K562 (cell line): ENCODE measurements around the gene ZKSCAN4. TPM values are rescaled to one million over a fixed set of nuclear protein-coding genes. Genes with fewer than 3 reads are reported as not detected.

Source experiments
- ARHGAP35 ChIP-seq: fragments of 450-650 bp; IDR thresholded peaks from 2 replicates; pipeline ENCODE4 v1.6.1; 2018; ENCODE audit not compliant: partially characterized antibody
- BRD9 ChIP-seq: fragments of 450-650 bp; IDR thresholded peaks from 2 replicates; pipeline ENCODE4 v1.6.1; 2018; ENCODE audit warnings: low read depth; ENCODE audit not compliant: partially characterized antibody
- EZH2 ChIP-seq: IDR thresholded peaks from 2 replicates; pipeline ENCODE4 v1.6.1; 2012; ENCODE audit warnings: low read depth, mild to moderate bottlenecking, inconsistent platforms, low read length, borderline replicate concordance
- FOXP1 ChIP-seq: sonication (generic); formaldehyde crosslinking; IDR thresholded peaks from 2 replicates; pipeline ENCODE4 v1.8.0; 2022; ENCODE audit warnings: mild to moderate bottlenecking, missing genetic modification reagents
- HNRNPL ChIP-seq: fragments of 200-400 bp; formaldehyde crosslinking; IDR thresholded peaks from 2 replicates; pipeline ENCODE4 v1.6.1; 2017; ENCODE audit warnings: low read depth, mild to moderate bottlenecking, low read length
- KLF6 ChIP-seq: fragments of 250-450 bp; sonication (Bioruptor Pico); IDR thresholded peaks from 2 replicates; pipeline ENCODE4 v1.4.0; 2020; ENCODE audit warnings: mild to moderate bottlenecking, moderate library complexity, borderline replicate concordance
- LEF1 ChIP-seq: fragments of 450-650 bp; IDR thresholded peaks from 2 replicates; pipeline ENCODE4 v1.6.1; 2016; ENCODE audit warnings: mild to moderate bottlenecking
- MCM5 ChIP-seq: fragments of 450-650 bp; IDR thresholded peaks from 2 replicates; pipeline ENCODE4 v1.6.1; 2016; ENCODE audit warnings: low read depth
- MGA ChIP-seq: fragments of 450-650 bp; IDR thresholded peaks from 2 replicates; pipeline ENCODE4 v1.6.1; 2016; ENCODE audit warnings: mild to moderate bottlenecking, moderate library complexity
- NCOA6 ChIP-seq: fragments of 450-650 bp; IDR thresholded peaks from 2 replicates; pipeline ENCODE4 v1.6.1; 2017; ENCODE audit warnings: mild to moderate bottlenecking
- NR2F6 ChIP-seq: fragments of 450-650 bp; formaldehyde crosslinking; IDR thresholded peaks from 2 replicates; pipeline ENCODE4 v1.4.0; 2020; ENCODE audit warnings: mild to moderate bottlenecking
- POLR2AphosphoS2 ChIP-seq: IDR thresholded peaks from 2 replicates; pipeline ENCODE4 v1.6.1; 2012; ENCODE audit warnings: low read length, improper control_type of control experiment
- RCOR1 ChIP-seq, 2 experiments: IDR thresholded peaks; 2 replicates each; pipeline ENCODE4 v1.6.1; 2012; ENCODE audit warnings: low read depth in 2 of 2, low read length in 2 of 2, borderline replicate concordance in 1 of 2, improper control_type of control experiment in 1 of 2
- TARDBP ChIP-seq: fragments of 450-650 bp; IDR thresholded peaks from 2 replicates; pipeline ENCODE4 v1.6.1; 2016
- ZBTB43 ChIP-seq: sonication (generic); formaldehyde crosslinking; IDR thresholded peaks from 2 replicates; pipeline ENCODE4 v1.8.0; 2023; ENCODE audit warnings: mild to moderate bottlenecking, missing genetic modification reagents
- ZNF184 ChIP-seq: sonication (generic); formaldehyde crosslinking; IDR thresholded peaks from 2 replicates; pipeline ENCODE4 v1.5.0; 2020; ENCODE audit warnings: missing genetic modification reagents
- ZSCAN32 ChIP-seq: fragments of 450-650 bp; formaldehyde crosslinking; IDR thresholded peaks from 2 replicates; pipeline ENCODE4 v1.4.0; 2020; ENCODE audit warnings: mild to moderate bottlenecking, moderate library complexity
- polyA plus RNA-seq, 8 experiments: library from polyadenylated mRNA; depleted of rRNA in 4 of 8; stranded (reverse) in 5 of 8; unstranded in 3 of 8; fragments of >200 nt; fragmentation: Nextera tagmentation in 2 of 8; fragmentation: Illumina TruSeq in 1 of 8; extraction: Ambion mirVana in 2 of 8; extraction: Trizol in 1 of 8; gene quantifications; 2 replicates each; pipeline versions ENCODE4 v1.2.1 to v1.2.3, GENCODE V29; 2011 to 2014; ENCODE audit warnings: inconsistent platforms in 1 of 8, missing spikeins in 1 of 8
- total RNA-seq, 7 experiments: library from RNA; depleted of rRNA in 6 of 7; stranded (reverse); fragments of >200 nt in 6 of 7; fragmentation: Illumina TruSeq in 2 of 7; extraction: Trizol in 2 of 7; gene quantifications; 2 replicates each; pipeline versions ENCODE4 v1.2.1 to v1.2.3, GENCODE V29; 2011 to 2021; ENCODE audit warnings: low replicate concordance in 1 of 7

Gene ZKSCAN4
- total and polyA plus RNA-seq, 9 of the 15 experiments (the other 6 are each of a cell fraction or from before 2014, with no cell fraction given), result 1.2 to 5.3 (median 4.7) TPM

GRCh38 chr6:28220257-28221133 is 31.6 kb downstream of the ZKSCAN4 start (continued):
- TF ChIP-seq MGA (peak; percentile 71), RCOR1 (IDR thresholded peaks at IDR 0.05; ENCODE audit: borderline replicate concordance in 1 of 2, low read depth in 2 of 2, low read length in 2 of 2) (no peak), HNRNPL (peak; percentile 39; the same call in 1 of the 2 replicates), TARDBP (no peak), NR2F6 (CRISPR knock-in tag) (0 out of 2 replicates have a peak, but pooled peaks have one; percentile 25), EZH2 (no peak), BRD9 (no peak), ZBTB43 (no peak), FOXP1 (CRISPR knock-in tag) (no peak), KLF6 (CRISPR knock-in tag) (0 out of 2 replicates have a peak, but pooled peaks have one; percentile 28), ZSCAN32 (CRISPR knock-in tag) (peak; percentile 67; the same call in 1 of the 2 replicates), NCOA6 (no peak), ZNF184 (CRISPR knock-in tag) (no peak), MCM5 (no peak), LEF1 (no peak; the same call in 1 of the 2 replicates), ARHGAP35 (no peak), POLR2AphosphoS2 (peak; percentile 77)
